WTC11 (cell line): Measurements from ENCODE around the gene NPW. TPM values are rescaled to one million over a fixed set of nuclear protein-coding genes. Genes with fewer than 3 reads are reported as not detected.

ENCODE experiments used
- ATAC-seq: fragments of 200-7000 bp; cut with Tn5 transposase; 2 replicates; pipeline ENCODE4 v1.10.0; 2021; ENCODE audit warnings: mild to moderate bottlenecking, moderate library complexity
- CTCF ChIA-PET: fragments of 300-600 bp; sonication (Branson Sonifier 250); formaldehyde crosslinking; loops from one replicate; lab custom pipeline; 2021; ENCODE audit warnings: antibody characterized with exemption; lab: Charles Lee
- POLR2A ChIA-PET: fragments of 350-600 bp; sonication (Branson Sonifier 250); formaldehyde crosslinking; loops from one replicate; lab custom pipeline; 2021; ENCODE audit warnings: antibody characterized with exemption; lab: Charles Lee
- DNase-seq: peaks from one replicate; pipeline ENCODE4 v3.0.0; 2021; ENCODE audit warnings: low spot score
- H3K27ac Mint-ChIP-seq: 2 replicates; pipeline ENCODE4 v1.8.0; 2021; ENCODE audit warnings: mixed read lengths
- H3K27me3 Mint-ChIP-seq: 2 replicates; pipeline ENCODE4 v1.8.0; 2021; ENCODE audit warnings: low read depth, mild to moderate bottlenecking, moderate library complexity, mixed read lengths
- H3K36me3 Mint-ChIP-seq: 2 replicates; pipeline ENCODE4 v1.8.0; 2021; ENCODE audit warnings: mixed read lengths
- H3K4me1 Mint-ChIP-seq: 2 replicates; pipeline ENCODE4 v1.8.0; 2022; ENCODE audit warnings: mixed read lengths
- H3K4me3 Mint-ChIP-seq: 2 replicates; pipeline ENCODE4 v1.8.0; 2021; ENCODE audit warnings: mild to moderate bottlenecking, moderate library complexity, mixed read lengths
- H3K9me3 Mint-ChIP-seq: 2 replicates; pipeline ENCODE4 v1.8.0; 2021; ENCODE audit warnings: mixed read lengths
- ATF6 ChIP-seq: sonication (generic); formaldehyde crosslinking; IDR thresholded peaks from 2 replicates; pipeline ENCODE4 v1.8.1; 2023; ENCODE audit warnings: mild to moderate bottlenecking, missing genetic modification reagents
- EMX1 ChIP-seq: fragments of 250-450 bp; sonication (Bioruptor Pico); IDR thresholded peaks from 2 replicates; pipeline ENCODE4 v1.8.0; 2021; ENCODE audit warnings: mild to moderate bottlenecking
- HMGA2 ChIP-seq: fragments of 250-450 bp; sonication (Bioruptor Pico); IDR thresholded peaks from 2 replicates; pipeline ENCODE4 v1.4.0; 2021; ENCODE audit warnings: mild to moderate bottlenecking, moderate library complexity
- JUN ChIP-seq: sonication (generic); formaldehyde crosslinking; IDR thresholded peaks from 2 replicates; pipeline ENCODE4 v1.8.0; 2023; ENCODE audit warnings: mild to moderate bottlenecking, missing genetic modification reagents
- NFATC4 ChIP-seq: fragments of 250-450 bp; sonication (Bioruptor Pico); IDR thresholded peaks from 2 replicates; pipeline ENCODE4 v1.9.0; 2021; ENCODE audit warnings: mild to moderate bottlenecking
- NFE2L1 ChIP-seq: sonication (generic); formaldehyde crosslinking; IDR thresholded peaks from 2 replicates; pipeline ENCODE4 v1.8.1; 2023; ENCODE audit warnings: missing genetic modification reagents
- NFYB ChIP-seq: sonication (generic); formaldehyde crosslinking; conservative IDR thresholded peaks from 2 replicates; pipeline ENCODE4 v1.8.0; 2022; ENCODE audit warnings: low read depth, missing genetic modification reagents
- OVOL2 ChIP-seq: fragments of 250-450 bp; sonication (Bioruptor Pico); IDR thresholded peaks from 2 replicates; pipeline ENCODE4 v1.9.0; 2021; ENCODE audit warnings: mild to moderate bottlenecking, borderline replicate concordance
- PRRX2 ChIP-seq: fragments of 250-450 bp; sonication (Bioruptor Pico); IDR thresholded peaks from 2 replicates; pipeline ENCODE4 v1.8.0; 2021; ENCODE audit warnings: mild to moderate bottlenecking
- RORB ChIP-seq: fragments of 250-450 bp; sonication (Bioruptor Pico); IDR thresholded peaks from 2 replicates; pipeline ENCODE4 v1.9.0; 2021; ENCODE audit warnings: mild to moderate bottlenecking
- SMAD3 ChIP-seq: sonication (generic); formaldehyde crosslinking; IDR thresholded peaks from 2 replicates; pipeline ENCODE4 v1.8.0; 2022; ENCODE audit warnings: missing genetic modification reagents, mild to moderate bottlenecking, borderline replicate concordance
- SOX15 ChIP-seq: fragments of 250-450 bp; sonication (Bioruptor Pico); IDR thresholded peaks from 2 replicates; pipeline ENCODE4 v1.9.0; 2021; ENCODE audit warnings: mild to moderate bottlenecking
- SP1 ChIP-seq: sonication (generic); formaldehyde crosslinking; conservative IDR thresholded peaks from 2 replicates; pipeline ENCODE4 v1.8.1; 2022; ENCODE audit warnings: missing genetic modification reagents
- TEAD4 ChIP-seq: sonication (generic); formaldehyde crosslinking; IDR thresholded peaks from 2 replicates; pipeline ENCODE4 v1.8.0; 2022; ENCODE audit warnings: mild to moderate bottlenecking, missing genetic modification reagents
- USF1 ChIP-seq: sonication (generic); formaldehyde crosslinking; IDR thresholded peaks from 2 replicates; pipeline ENCODE4 v1.8.0; 2022; ENCODE audit warnings: mild to moderate bottlenecking, missing genetic modification reagents
- ZNF263 ChIP-seq: sonication (generic); formaldehyde crosslinking; IDR thresholded peaks from 2 replicates; pipeline ENCODE4 v1.8.1; 2022; ENCODE audit warnings: low read depth, mild to moderate bottlenecking, moderate library complexity, missing genetic modification reagents
- ZNF416 ChIP-seq: fragments of 250-450 bp; sonication (Bioruptor Pico); IDR thresholded peaks from 2 replicates; pipeline ENCODE4 v1.9.0; 2021; ENCODE audit warnings: mild to moderate bottlenecking, inconsistent platforms
- ZNF532 ChIP-seq: fragments of 250-450 bp; sonication (Bioruptor Pico); IDR thresholded peaks from 2 replicates; pipeline ENCODE4 v1.9.0; 2021; ENCODE audit warnings: mild to moderate bottlenecking, borderline replicate concordance
- total RNA-seq: library from RNA; stranded (reverse); gene quantifications from 3 replicates; pipeline ENCODE4 v1.2.3, GENCODE V29; 2021
- TF ChIP-seq, protein P1 (sequence below): sonication (generic); formaldehyde crosslinking; IDR thresholded peaks from 2 replicates; pipeline ENCODE4 v1.8.1; 2023; ENCODE audit warnings: mild to moderate bottlenecking, missing genetic modification reagents, moderate library complexity
- TF ChIP-seq, protein P2 (sequence below): sonication (generic); formaldehyde crosslinking; IDR thresholded peaks from 2 replicates; pipeline ENCODE4 v1.8.1; 2022; ENCODE audit warnings: low read depth, mild to moderate bottlenecking, moderate library complexity, missing genetic modification reagents, borderline replicate concordance

Gene NPW
- total RNA-seq, 1 experiment from 2014 or later, result 15.2 TPM

- TF ChIP-seq ZNF532 (no peak), ZNF416 (CRISPR knock-in tag) (no peak), NFATC4 (CRISPR knock-in tag) (no peak), ATF6 (no peak), SMAD3 (CRISPR knock-in tag) (no peak)
Observed at GRCh38 chr16:2004795-2005517, 14.6 kb upstream of the NPW start (continued).

GRCh38 chr16:2005646-2006045 lies 13.9 kb upstream of the NPW start:
- Mint-ChIP-seq H3K9me3 (no peaks in the 10 kb centered on the region), H3K4me1 (peaks cover 39% of the 10 kb centered on the region), H3K27ac (no peak overlapping the region), H3K4me3 (no peak overlapping the region), H3K27me3 (no peaks in the 10 kb centered on the region)
- ATAC-seq, result peak; percentile 7
- POLR2A ChIA-PET, result interaction anchor here (3.0 kb wide), 1 partner anchor 13 kb away, joined by 13 read pairs; no protein-coding TSS in a partner anchor
- DNase-seq, result peak; percentile 59
- TF ChIP-seq, protein P1, sequence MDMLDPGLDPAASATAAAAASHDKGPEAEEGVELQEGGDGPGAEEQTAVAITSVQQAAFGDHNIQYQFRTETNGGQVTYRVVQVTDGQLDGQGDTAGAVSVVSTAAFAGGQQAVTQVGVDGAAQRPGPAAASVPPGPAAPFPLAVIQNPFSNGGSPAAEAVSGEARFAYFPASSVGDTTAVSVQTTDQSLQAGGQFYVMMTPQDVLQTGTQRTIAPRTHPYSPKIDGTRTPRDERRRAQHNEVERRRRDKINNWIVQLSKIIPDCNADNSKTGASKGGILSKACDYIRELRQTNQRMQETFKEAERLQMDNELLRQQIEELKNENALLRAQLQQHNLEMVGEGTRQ (CRISPR knock-in tag), result no peak
- TF ChIP-seq NFYB (CRISPR knock-in tag) (no peak), ZNF263 (CRISPR knock-in tag) (no peak), OVOL2 (CRISPR knock-in tag) (no peak), JUN (CRISPR knock-in tag) (no peak)
- TF ChIP-seq, all 79 proteins: peak for 0
- CTCF ChIA-PET, result interaction anchor here (0.9 to 3.9 kb wide), 7 partner anchors 9 to 141 kb away, joined by 3 to 82 read pairs (median 12); partner anchors contain the start of gene NPW
- H3K36me3 Mint-ChIP-seq, result peaks cover 19% of the 10 kb centered on the region

DNA sequence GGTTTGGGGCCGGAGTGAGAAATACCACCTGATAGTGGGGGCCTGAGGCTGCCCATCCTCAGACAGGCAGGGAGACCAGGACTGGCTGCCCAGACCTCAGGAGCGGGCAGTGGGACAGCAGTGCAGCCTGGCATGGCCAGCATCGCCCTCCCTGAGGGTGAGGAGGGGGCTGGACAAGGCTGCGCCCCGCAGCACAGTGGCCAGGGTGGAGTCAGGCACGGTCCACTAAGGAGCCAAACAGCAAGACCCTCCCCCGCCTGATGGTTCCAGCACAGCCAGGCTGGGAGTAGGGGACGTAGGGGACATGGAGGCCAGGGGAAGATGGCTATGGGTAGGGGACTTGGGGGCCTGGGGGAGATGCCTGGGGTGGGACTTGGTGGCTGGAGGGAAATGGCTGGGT lies 13.3 kb upstream of the NPW start:
- Mint-ChIP-seq H3K36me3 (peaks cover 14% of the 10 kb centered on the region), H3K4me3 (no peak overlapping the region; the same call in 1 of the 2 replicates), H3K9me3 (no peaks in the 10 kb centered on the region), H3K4me1 (peaks cover 39% of the 10 kb centered on the region), H3K27me3 (no peaks in the 10 kb centered on the region), H3K27ac (peak overlapping the region; percentile 89)
- ATAC-seq (no peak), DNase-seq (no peak)
- TF ChIP-seq SOX15 (CRISPR knock-in tag) (no peak), SP1 (CRISPR knock-in tag) (no peak), USF1 (CRISPR knock-in tag) (no peak), PRRX2 (CRISPR knock-in tag) (no peak), NFE2L1 (CRISPR knock-in tag) (no peak), RORB (no peak), EMX1 (CRISPR knock-in tag) (no peak), HMGA2 (CRISPR knock-in tag) (no peak), ZNF532 (no peak), ZNF416 (CRISPR knock-in tag) (no peak), TEAD4 (CRISPR knock-in tag) (no peak)
- TF ChIP-seq, protein P2, sequence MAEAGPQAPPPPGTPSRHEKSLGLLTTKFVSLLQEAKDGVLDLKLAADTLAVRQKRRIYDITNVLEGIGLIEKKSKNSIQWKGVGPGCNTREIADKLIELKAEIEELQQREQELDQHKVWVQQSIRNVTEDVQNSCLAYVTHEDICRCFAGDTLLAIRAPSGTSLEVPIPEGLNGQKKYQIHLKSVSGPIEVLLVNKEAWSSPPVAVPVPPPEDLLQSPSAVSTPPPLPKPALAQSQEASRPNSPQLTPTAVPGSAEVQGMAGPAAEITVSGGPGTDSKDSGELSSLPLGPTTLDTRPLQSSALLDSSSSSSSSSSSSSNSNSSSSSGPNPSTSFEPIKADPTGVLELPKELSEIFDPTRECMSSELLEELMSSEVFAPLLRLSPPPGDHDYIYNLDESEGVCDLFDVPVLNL (CRISPR knock-in tag), result no peak
- ChIA-PET POLR2A (interaction anchor here (3.0 kb wide), 1 partner anchor 14 kb away, joined by 13 read pairs; no protein-coding TSS in a partner anchor), CTCF (interaction anchor here (0.6 to 3.9 kb wide), 6 partner anchors 8 to 140 kb away, joined by 3 to 82 read pairs (median 23); partner anchors contain the start of gene NPW)
